IMR-90 (cell line): ENCODE data around the gene DMRTC2. TPM values are rescaled to one million over a fixed set of nuclear protein-coding genes. Genes with fewer than 3 reads are reported as not detected.

ENCODE experiments used
- ATAC-seq: fragments of 200-7000 bp; cut with Tn5 transposase; 2 replicates; pipeline ENCODE4 v1.9.1; 2020; ENCODE audit warnings: low read depth, mild to moderate bottlenecking, moderate library complexity
- BruUV-seq: library from RNA; stranded (reverse); fragments of 400-500 nt; replicated peaks from 2 replicates; lab custom pipeline; 2021; lab: Mats Ljungman, UMichigan
- CTCF ChIA-PET: fragments of 300-600 bp; formaldehyde crosslinking; extraction: SDS; loops from one replicate; lab custom pipeline; 2021; ENCODE audit warnings: antibody characterized with exemption; lab: Yijun Ruan, JAX
- POLR2A ChIA-PET: fragments of 300-600 bp; sonication (Branson Sonifier 250); formaldehyde crosslinking; loops from one replicate; lab custom pipeline; 2022; ENCODE audit warnings: antibody characterized with exemption; ENCODE audit not compliant: unreplicated experiment; lab: Charles Lee
- DNase-seq: peaks from one replicate; pipeline ENCODE4 v3.0.0; 2013
- H2AFZ ChIP-seq: replicated peaks from 2 replicates; pipeline ENCODE3; 2013; ENCODE audit warnings: low read length, mild to moderate bottlenecking; ENCODE audit not compliant: poor library complexity
- H2AK5ac ChIP-seq: 2 replicates; pipeline ENCODE4 v1.6.1; 2013; ENCODE audit warnings: low read depth, low read length, inconsistent platforms
- H2AK9ac ChIP-seq: replicated peaks from 2 replicates; pipeline ENCODE3; 2013; ENCODE audit warnings: mild to moderate bottlenecking, low read depth, low read length, moderate library complexity; ENCODE audit not compliant: poor library complexity
- H2BK120ac ChIP-seq: 2 replicates; pipeline ENCODE4 v1.6.1; 2013; ENCODE audit warnings: low read depth, low read length, inconsistent platforms
- H2BK15ac ChIP-seq: 3 replicates; pipeline ENCODE4 v1.6.1; 2013; ENCODE audit warnings: low read depth, low read length, inconsistent platforms
- H2BK20ac ChIP-seq: 2 replicates; pipeline ENCODE4 v1.6.1; 2013; ENCODE audit warnings: low read depth, mild to moderate bottlenecking, inconsistent platforms, low read length, moderate library complexity
- H2BK5ac ChIP-seq: 2 replicates; pipeline ENCODE4 v1.6.1; 2013; ENCODE audit warnings: mild to moderate bottlenecking, low read depth, low read length, inconsistent platforms; ENCODE audit not compliant: poor library complexity, severe bottlenecking
- H3K14ac ChIP-seq: replicated peaks from 2 replicates; pipeline ENCODE4 v1.6.1; 2013; ENCODE audit warnings: low read depth, low read length, inconsistent platforms
- H3K18ac ChIP-seq: 2 replicates; pipeline ENCODE4 v1.6.1; 2013; ENCODE audit warnings: low read depth, low read length, control low read depth
- H3K23ac ChIP-seq: 2 replicates; pipeline ENCODE4 v1.6.1; 2013; ENCODE audit warnings: low read depth, low read length, inconsistent platforms
- H3K27ac ChIP-seq: 2 replicates; pipeline ENCODE4 v1.5.1; 2013; ENCODE audit warnings: mild to moderate bottlenecking, control low read depth, low read length; ENCODE audit not compliant: insufficient read depth
- H3K27me3 ChIP-seq: 2 replicates; pipeline ENCODE4 v1.6.1; 2013; ENCODE audit warnings: low read length; ENCODE audit not compliant: control insufficient read depth, insufficient read depth
- H3K36me3 ChIP-seq: 2 replicates; pipeline ENCODE4 v1.6.1; 2013; ENCODE audit warnings: low read length, mixed read lengths; ENCODE audit not compliant: control insufficient read depth, insufficient read depth
- H3K4ac ChIP-seq: 2 replicates; pipeline ENCODE4 v1.6.1; 2013; ENCODE audit warnings: low read depth, low read length, inconsistent platforms
- H3K4me1 ChIP-seq: 2 replicates; pipeline ENCODE4 v1.6.1; 2013; ENCODE audit warnings: low read length, mixed read lengths; ENCODE audit not compliant: control insufficient read depth, insufficient read depth
- H3K4me2 ChIP-seq: 2 replicates; pipeline ENCODE4 v1.6.1; 2013; ENCODE audit warnings: low read depth, mild to moderate bottlenecking, control low read depth, low read length, moderate library complexity
- H3K4me3 ChIP-seq: 2 replicates; pipeline ENCODE4 v1.5.1; 2013; ENCODE audit warnings: low read depth, mild to moderate bottlenecking, control low read depth, low read length, moderate library complexity; ENCODE audit not compliant: insufficient read depth
- H3K56ac ChIP-seq: 2 replicates; pipeline ENCODE4 v1.6.1; 2013; ENCODE audit warnings: low read length, inconsistent platforms; ENCODE audit not compliant: insufficient read depth; ENCODE audit errors: extremely low read depth
- H3K79me1 ChIP-seq, 2 experiments: 2 replicates each; pipeline ENCODE4 v1.6.1; 2013; ENCODE audit warnings: low read length in 2 of 2, inconsistent platforms in 1 of 2, low read depth in 1 of 2
- H3K9ac ChIP-seq: 2 replicates; pipeline ENCODE4 v1.6.1; 2013; ENCODE audit warnings: low read depth, low read length, control low read depth
- H3K9me1 ChIP-seq: 2 replicates; pipeline ENCODE4 v1.6.1; 2013; ENCODE audit warnings: low read length, inconsistent platforms; ENCODE audit not compliant: insufficient read depth
- H3K9me3 ChIP-seq: 2 replicates; pipeline ENCODE4 v1.6.1; 2013; ENCODE audit warnings: low read length; ENCODE audit not compliant: control insufficient read depth, insufficient read depth
- H4K20me1 ChIP-seq: 2 replicates; pipeline ENCODE4 v1.6.1; 2013; ENCODE audit warnings: low read length, inconsistent platforms; ENCODE audit not compliant: insufficient read depth
- H4K5ac ChIP-seq: 2 replicates; pipeline ENCODE4 v1.6.1; 2013; ENCODE audit warnings: mild to moderate bottlenecking, low read depth, low read length, control low read depth
- H4K8ac ChIP-seq, 2 experiments: 2 replicates each; pipeline ENCODE4 v1.6.1; 2013; ENCODE audit warnings: low read depth in 2 of 2, low read length in 2 of 2, control low read depth in 1 of 2, inconsistent platforms in 1 of 2
- H4K91ac ChIP-seq: 2 replicates; pipeline ENCODE4 v1.6.1; 2013; ENCODE audit warnings: low read depth, low read length, inconsistent platforms; ENCODE audit not compliant: insufficient read depth
- BHLHE40 ChIP-seq: fragments of 150-350 bp; IDR thresholded peaks from 2 replicates; pipeline ENCODE4 v1.6.1; 2016; ENCODE audit warnings: mild to moderate bottlenecking, low read depth, low read length
- MXI1 ChIP-seq: IDR thresholded peaks from 2 replicates; pipeline ENCODE4 v1.6.1; 2012; ENCODE audit warnings: low read depth, mild to moderate bottlenecking, low read length, moderate library complexity, borderline replicate concordance
- POLR2A ChIP-seq: IDR thresholded peaks from 2 replicates; pipeline ENCODE4 v1.6.1; 2012; ENCODE audit warnings: mild to moderate bottlenecking, low read depth, low read length
- RCOR1 ChIP-seq: IDR thresholded peaks from 2 replicates; pipeline ENCODE4 v1.6.1; 2012; ENCODE audit warnings: mild to moderate bottlenecking, low read length, improper control_type of control experiment; ENCODE audit not compliant: insufficient replicate concordance
- RFX5 ChIP-seq: IDR thresholded peaks from 2 replicates; pipeline ENCODE4 v1.8.0; 2012; ENCODE audit warnings: low read depth, mild to moderate bottlenecking, low read length, moderate library complexity
- SMC3 ChIP-seq: fragments of 150-350 bp; IDR thresholded peaks from 2 replicates; pipeline ENCODE4 v1.6.1; 2016; ENCODE audit warnings: low read depth, mild to moderate bottlenecking, antibody characterized with exemption, low read length, moderate library complexity
- WGBS, 2 experiments: methylation state at CpG; one replicate each; pipeline versions ENCODE4 v1.1.5 to v1.1.7; 2013; ENCODE audit warnings: missing lambda C conversion rate in 2 of 2; ENCODE audit not compliant: insufficient read length in 1 of 2; ENCODE audit errors: extremely low coverage in 2 of 2; 5-methylcytosine and 5-hydroxymethylcytosine counted together
- dilution Hi-C: fragments of 300-500 bp; cut with HindIII; formaldehyde crosslinking; loops from one replicate; pipeline ENCODE4 v1.14.3; 2018; ENCODE audit warnings: low sequenced_read_pairs; ENCODE audit not compliant: unreplicated experiment
- in situ Hi-C: fragments of 300-500 bp; cut with MboI; formaldehyde crosslinking; loops from 3 replicates; pipeline ENCODE4 v1.14.3; 2019; ENCODE audit warnings: low sequenced_read_pairs, inconsistent platforms, mixed read lengths
- intact Hi-C: fragments of 100-400 bp; cut with micrococcal nuclease; formaldehyde crosslinking; loops from 2 replicates; pipeline ENCODE4 v1.10.0; 2022
- polyA plus RNA-seq, 3 experiments: library from polyadenylated mRNA; depleted of rRNA; stranded (reverse); fragments of >200 nt; gene quantifications; 2 replicates each; pipeline ENCODE4 v1.2.3, GENCODE V29; 2012; ENCODE audit warnings: low replicate concordance in 1 of 3
- total RNA-seq: library from RNA; depleted of rRNA; stranded (reverse); fragments of >200 nt; gene quantifications from 2 replicates; pipeline ENCODE4 v1.2.3, GENCODE V29; 2012

DMRTC2 gene
- total and polyA plus RNA-seq, 2 of the 4 experiments (the other 2 are of a cell fraction): not detected

- H2AFZ ChIP-seq: no peak overlapping the region
- H3K4me3 ChIP-seq: no peak overlapping the region
- no peaks in the 10 kb centered on the region for H4K20me1 ChIP-seq
- intact Hi-C loops (no loop called here), dilution Hi-C loops (no loop called here), in situ Hi-C loops (no loop called here)
- H3K27me3 ChIP-seq: peaks cover 15% of the 10 kb centered on the region; the same call in 1 of the 2 replicates
- POLR2A ChIA-PET: no interaction called here
- BruUV-seq: no TSS peak
- H2AK5ac ChIP-seq: no peak overlapping the region
- no peaks in the 10 kb centered on the region for H3K9me3 ChIP-seq
- no peak overlapping the region for H3K14ac ChIP-seq
- WGBS, 2 experiments: 88% methylated on average over 8 of the region's 21 CpGs; no CpG with 5 or more reads in 1 of the 2 experiments
- H2BK20ac ChIP-seq: no peak overlapping the region
- no peak overlapping the region for H2BK15ac ChIP-seq
- peaks cover 3% of the 10 kb centered on the region; the same call in 1 of the 2 replicates for H3K9me1 ChIP-seq
- H2BK5ac ChIP-seq: no peak overlapping the region
- no peak overlapping the region for H2BK120ac ChIP-seq
- H4K8ac ChIP-seq: no peak overlapping the region
- no peaks in the 10 kb centered on the region for H3K4me1 ChIP-seq
- H3K36me3 ChIP-seq: no peaks in the 10 kb centered on the region
- no peak overlapping the region for H3K27ac ChIP-seq
- no peak overlapping the region for H3K23ac ChIP-seq
- no peak overlapping the region for H2AK9ac ChIP-seq
- no peak overlapping the region for H4K91ac ChIP-seq
- no peak overlapping the region for H4K5ac ChIP-seq
- CTCF ChIA-PET: no interaction called here
- DNase-seq (no peak), ATAC-seq (no peak)
- H3K9ac ChIP-seq: no peak overlapping the region
- no peak for TF ChIP-seq SMC3
- no peak for TF ChIP-seq POLR2A
- TF ChIP-seq RCOR1: no peak
- no peak for TF ChIP-seq BHLHE40
- no peak for TF ChIP-seq MXI1
- no peak for TF ChIP-seq RFX5
- peaks cover 6 to 7% of the 10 kb centered on the region in 2 experiments; a peak in 1 of 4 replicates for H3K79me1 ChIP-seq
- H3K56ac ChIP-seq: no peak overlapping the region
- H3K18ac ChIP-seq: no peak overlapping the region
- no peak overlapping the region for H3K4me2 ChIP-seq
- H3K4ac ChIP-seq: no peak overlapping the region
Measured at GRCh38 chr19:41879080-41879479, 34.2 kb downstream of the DMRTC2 start.
